BJ (cell line): ENCODE results near the gene PNPLA1. TPM values are rescaled to one million over a fixed set of nuclear protein-coding genes. Genes with fewer than 3 reads are reported as not detected.

Source experiments
- CTCF ChIA-PET: fragments of 350-600 bp; formaldehyde crosslinking; extraction: SDS; loops from one replicate; lab custom pipeline; 2021; ENCODE audit warnings: antibody characterized with exemption, inconsistent platforms; lab: Yijun Ruan, JAX
- POLR2A ChIA-PET: fragments of 300-600 bp; sonication (Branson Sonifier 250); formaldehyde crosslinking; extraction: SDS; loops from one replicate; lab custom pipeline; 2021; ENCODE audit warnings: antibody characterized with exemption; lab: Charles Lee
- DNase-seq: peaks from one replicate; pipeline ENCODE4 v3.0.0-alpha.2; 2011; ENCODE audit warnings: low read depth
- H3K27me3 ChIP-seq: 2 replicates; pipeline ENCODE4 v1.6.0; 2011; ENCODE audit warnings: low read length; ENCODE audit not compliant: control insufficient read depth, insufficient read depth
- H3K36me3 ChIP-seq: 2 replicates; pipeline ENCODE4 v1.5.1; 2011; ENCODE audit warnings: low read length; ENCODE audit not compliant: control insufficient read depth, insufficient read depth
- H3K4me3 ChIP-seq: 2 replicates; pipeline ENCODE4 v1.5.1; 2011; ENCODE audit warnings: low read depth, mild to moderate bottlenecking, control low read depth, low read length
- polyA minus RNA-seq: library from RNA; depleted of rRNA, polyadenylated mRNA; stranded (reverse); fragments of >200 nt; gene quantifications from 2 replicates; pipeline ENCODE4 v1.2.3, GENCODE V29; 2011; rRNA and poly(A)+ RNA removed
- polyA plus RNA-seq: library from polyadenylated mRNA; depleted of rRNA; stranded (reverse); fragments of >200 nt; gene quantifications from 2 replicates; pipeline ENCODE4 v1.2.3, GENCODE V29; 2011; rRNA removed
- TF ChIP-seq, protein P1 (sequence below): IDR thresholded peaks from 2 replicates; pipeline ENCODE4 v1.5.1; 2011; ENCODE audit warnings: low read depth, mild to moderate bottlenecking, control low read depth, inconsistent platforms, low read length, moderate library complexity; ENCODE audit not compliant: insufficient read depth

Gene PNPLA1
- polyA plus RNA-seq = not detected in 2 replicates
- not detected in 2 replicates for polyA minus RNA-seq

- no peak within 1 kb of the TSS for H3K4me3 ChIP-seq
- H3K27me3 ChIP-seq = peaks cover 17% of the 10 kb centered on the region
- CTCF ChIA-PET = no interaction called here
- H3K36me3 ChIP-seq = no peaks in the 10 kb centered on the region
- POLR2A ChIA-PET = no interaction called here
- TF ChIP-seq, protein P1, sequence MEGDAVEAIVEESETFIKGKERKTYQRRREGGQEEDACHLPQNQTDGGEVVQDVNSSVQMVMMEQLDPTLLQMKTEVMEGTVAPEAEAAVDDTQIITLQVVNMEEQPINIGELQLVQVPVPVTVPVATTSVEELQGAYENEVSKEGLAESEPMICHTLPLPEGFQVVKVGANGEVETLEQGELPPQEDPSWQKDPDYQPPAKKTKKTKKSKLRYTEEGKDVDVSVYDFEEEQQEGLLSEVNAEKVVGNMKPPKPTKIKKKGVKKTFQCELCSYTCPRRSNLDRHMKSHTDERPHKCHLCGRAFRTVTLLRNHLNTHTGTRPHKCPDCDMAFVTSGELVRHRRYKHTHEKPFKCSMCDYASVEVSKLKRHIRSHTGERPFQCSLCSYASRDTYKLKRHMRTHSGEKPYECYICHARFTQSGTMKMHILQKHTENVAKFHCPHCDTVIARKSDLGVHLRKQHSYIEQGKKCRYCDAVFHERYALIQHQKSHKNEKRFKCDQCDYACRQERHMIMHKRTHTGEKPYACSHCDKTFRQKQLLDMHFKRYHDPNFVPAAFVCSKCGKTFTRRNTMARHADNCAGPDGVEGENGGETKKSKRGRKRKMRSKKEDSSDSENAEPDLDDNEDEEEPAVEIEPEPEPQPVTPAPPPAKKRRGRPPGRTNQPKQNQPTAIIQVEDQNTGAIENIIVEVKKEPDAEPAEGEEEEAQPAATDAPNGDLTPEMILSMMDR = no peak
- DNase-seq = no peak
These were observed at the start of gene PNPLA1 for GRCh38 chr6:36269834-36270705. Gene PNPLA1 (plus strand): TSS chr6:36270060. CDS start chr6:36270460, 400 bp downstream.

DNA sequence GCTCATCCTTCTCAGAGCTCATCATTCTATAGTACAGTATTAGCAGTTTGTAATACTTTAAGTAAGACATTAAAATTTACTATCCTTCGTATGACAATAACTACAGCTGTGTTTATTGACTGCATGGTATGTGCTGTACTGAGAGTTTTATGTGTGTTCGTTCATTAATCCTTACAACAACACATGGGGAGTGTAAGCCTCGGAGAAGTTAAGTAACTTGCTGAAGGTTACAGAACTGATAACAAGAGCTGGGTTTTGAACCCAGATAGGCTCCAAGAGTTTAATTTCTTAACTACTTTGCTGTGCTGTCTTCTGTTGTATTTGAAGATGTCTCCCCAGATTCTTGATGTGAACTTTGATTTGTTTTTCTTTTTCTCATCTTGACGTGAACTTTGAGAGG lies 49.6 kb upstream of the PNPLA1 start:
- TF ChIP-seq, protein P1 = no peak
- ChIA-PET CTCF (interaction anchor here (1.8 kb wide), 1 partner anchor 82 kb away, joined by 5 read pairs; no protein-coding TSS in a partner anchor), POLR2A (no interaction called here)
- Histone ChIP-seq H3K27me3 (no peaks in the 10 kb centered on the region), H3K4me3 (no peak overlapping the region), H3K36me3 (peaks cover 28% of the 10 kb centered on the region)
- no peak for DNase-seq

DNA sequence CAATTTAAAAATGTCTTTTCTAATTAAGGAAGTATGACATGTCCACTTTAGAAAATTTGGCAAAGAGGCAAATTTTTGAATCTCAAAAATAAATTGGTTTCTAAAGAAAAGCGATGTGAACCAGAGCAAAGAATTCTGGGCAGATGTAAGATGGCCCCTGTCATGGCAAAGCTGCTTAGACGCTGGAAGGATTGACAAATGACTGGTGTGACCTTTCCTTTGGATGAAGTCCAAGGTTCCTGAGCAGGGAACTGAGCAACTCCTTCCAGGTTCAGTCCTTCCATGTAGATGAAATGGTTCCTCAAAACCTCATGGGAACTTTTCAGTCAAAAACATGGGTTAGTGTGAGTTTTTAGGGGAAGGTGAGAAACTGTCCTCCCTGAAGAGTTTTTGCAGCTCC lies 48.2 kb upstream of the PNPLA1 start:
- Histone ChIP-seq H3K4me3 (no peak overlapping the region), H3K27me3 (no peaks in the 10 kb centered on the region), H3K36me3 (peaks cover 26% of the 10 kb centered on the region)
- POLR2A ChIA-PET = no interaction called here
- CTCF ChIA-PET = interaction anchor here (0.6 kb wide), 1 partner anchor 17 kb away, joined by 3 read pairs; no protein-coding TSS in a partner anchor
- TF ChIP-seq, protein P1 = no peak
- no peak for DNase-seq

DNA sequence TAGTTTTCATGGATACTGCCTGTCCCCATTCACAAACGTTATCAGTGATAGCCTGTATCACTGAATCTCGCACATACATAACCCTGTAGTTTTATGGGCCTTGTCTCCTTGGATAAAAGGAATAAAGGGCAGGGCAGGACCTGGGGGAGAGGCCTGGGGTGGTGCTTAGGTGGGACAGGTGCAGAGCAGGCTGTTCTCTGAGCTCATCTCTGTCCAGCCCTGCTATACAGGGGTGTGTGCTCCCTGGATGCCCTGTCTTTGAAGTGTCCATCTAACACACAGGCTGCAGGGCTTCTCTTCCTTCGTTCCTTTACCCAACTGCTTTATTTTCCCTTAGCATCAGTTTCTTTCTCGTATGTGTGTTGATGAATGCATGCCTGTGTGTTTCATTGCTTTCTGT lies 46.9 kb upstream of the PNPLA1 start:
- TF ChIP-seq, protein P1 = no peak
- DNase-seq = no peak
- POLR2A ChIA-PET = no interaction called here
- Histone ChIP-seq H3K36me3 (peaks cover 21% of the 10 kb centered on the region), H3K4me3 (no peak overlapping the region), H3K27me3 (no peaks in the 10 kb centered on the region)
- CTCF ChIA-PET = interaction anchor here (1.1 kb wide), 1 partner anchor 15 kb away, joined by 3 read pairs; no protein-coding TSS in a partner anchor

GRCh38 chr6:36223706-36224105 lies 46.2 kb upstream of the PNPLA1 start:
- DNase-seq = no peak
- TF ChIP-seq, protein P1 = no peak
- H3K27me3 ChIP-seq = no peaks in the 10 kb centered on the region
- ChIA-PET POLR2A (no interaction called here), CTCF (interaction anchor here (0.7 kb wide), 1 partner anchor 355 kb away, joined by 3 read pairs; no protein-coding TSS in a partner anchor)
- H3K36me3 ChIP-seq = peaks cover 25% of the 10 kb centered on the region
- no peak overlapping the region for H3K4me3 ChIP-seq
